ENCODE data around the gene C1QTNF8.

C1QTNF8 gene

DNA sequence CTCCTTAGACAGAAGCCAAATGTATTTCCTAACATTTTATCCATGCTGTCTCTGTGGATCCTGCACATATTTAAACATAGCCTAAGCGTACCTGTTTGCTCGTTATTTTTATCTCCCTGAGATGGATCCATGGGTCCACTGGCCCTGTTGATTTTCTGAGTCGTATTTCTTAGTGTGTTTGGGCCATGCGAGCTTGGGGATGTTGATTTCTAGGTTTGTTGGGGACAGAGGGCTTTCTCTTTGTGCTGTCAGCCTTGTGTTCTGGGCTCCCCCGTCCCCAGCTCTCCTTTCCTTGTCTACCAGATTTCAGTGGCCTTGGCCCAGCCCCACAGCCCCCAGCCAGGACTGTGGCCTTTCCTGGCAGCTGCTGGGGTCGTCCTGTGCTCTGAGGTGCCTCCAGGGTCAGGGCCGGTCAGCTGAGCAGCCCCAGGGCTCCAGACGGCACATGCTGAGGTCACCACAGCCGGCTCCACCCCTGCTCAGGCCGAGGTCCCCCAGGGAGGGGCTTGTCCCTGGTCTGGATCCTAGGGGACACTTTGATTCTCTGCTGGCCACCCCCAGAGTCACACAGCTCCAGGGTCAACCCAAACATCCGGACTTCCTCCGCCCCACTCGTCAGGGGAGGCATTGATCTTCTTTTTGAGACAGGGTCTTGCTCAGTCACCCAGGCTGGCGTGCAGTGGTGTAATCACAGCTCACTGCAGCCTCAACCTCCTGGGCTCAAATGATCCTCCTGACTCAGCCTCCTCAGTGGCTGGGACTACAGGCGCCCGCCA, 19.1 kb downstream of the C1QTNF8 start:
- Mint-ChIP-seq H3K4me3 (no peak overlapping the region), H3K27ac (no peak overlapping the region)
- intact Hi-C loops (cut with micrococcal nuclease): no loop called here

DNA sequence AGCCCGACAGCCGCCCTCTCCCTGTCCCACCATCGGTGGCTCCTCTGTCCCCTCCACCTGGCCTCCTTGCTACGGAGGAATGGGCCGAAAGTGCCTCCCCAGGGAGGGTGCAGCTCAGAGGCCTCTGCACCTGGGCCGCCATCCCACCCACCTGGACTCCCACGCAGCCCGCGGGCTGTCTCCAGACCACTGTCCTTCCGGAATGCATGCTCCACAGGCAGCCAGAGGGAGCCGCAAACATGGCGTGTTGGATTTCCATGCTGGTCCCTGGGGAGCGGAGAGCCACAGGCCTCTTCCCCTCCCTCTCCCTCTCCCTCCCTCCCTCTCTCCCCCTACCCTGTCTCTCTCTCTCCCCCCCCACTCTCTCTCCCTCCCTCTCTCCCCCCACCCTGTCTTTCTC, 20.5 kb downstream of the C1QTNF8 start:
- Mint-ChIP-seq H3K27ac (no peak overlapping the region), H3K4me1 (ENCODE audit: low read depth) (no peaks in the 10 kb centered on the region), H3K36me3 (ENCODE audit: low read depth) (no peaks in the 10 kb centered on the region), H3K27me3 (peaks cover 48% of the 10 kb centered on the region), H3K9me3 (no peaks in the 10 kb centered on the region), H3K4me3 (no peak overlapping the region)
- intact Hi-C loops (cut with micrococcal nuclease): no loop called here

More for the DNA sequence above, 19.1 kb downstream of the C1QTNF8 start:
- H3K36me3 Mint-ChIP-seq (ENCODE audit: low read depth): no peaks in the 10 kb centered on the region
- H3K27me3 Mint-ChIP-seq: peaks cover 46% of the 10 kb centered on the region
- H3K4me1 Mint-ChIP-seq (ENCODE audit: low read depth): no peaks in the 10 kb centered on the region
- no peaks in the 10 kb centered on the region for H3K9me3 Mint-ChIP-seq

DNA sequence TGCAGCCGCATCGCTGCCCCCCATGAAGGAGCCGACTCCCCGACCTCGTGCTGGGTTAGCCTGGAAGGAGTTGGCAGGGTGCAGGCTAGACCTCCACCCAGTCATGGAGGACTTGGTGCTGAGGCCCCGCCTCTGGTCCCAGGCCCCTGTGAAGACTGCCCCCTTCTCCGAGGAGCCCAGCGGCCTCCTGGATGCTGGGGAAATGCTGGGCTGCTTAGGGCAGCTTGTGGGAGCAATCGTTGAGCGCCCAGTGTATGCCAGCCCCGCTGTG, 21.7 kb downstream of the C1QTNF8 start:
- intact Hi-C loops (cut with micrococcal nuclease): no loop called here
- Mint-ChIP-seq H3K4me3 (no peak overlapping the region), H3K27me3 (peaks cover 55% of the 10 kb centered on the region), H3K36me3 (ENCODE audit: low read depth) (no peaks in the 10 kb centered on the region), H3K9me3 (no peaks in the 10 kb centered on the region), H3K27ac (no peak overlapping the region), H3K4me1 (ENCODE audit: low read depth) (no peaks in the 10 kb centered on the region)

DNA sequence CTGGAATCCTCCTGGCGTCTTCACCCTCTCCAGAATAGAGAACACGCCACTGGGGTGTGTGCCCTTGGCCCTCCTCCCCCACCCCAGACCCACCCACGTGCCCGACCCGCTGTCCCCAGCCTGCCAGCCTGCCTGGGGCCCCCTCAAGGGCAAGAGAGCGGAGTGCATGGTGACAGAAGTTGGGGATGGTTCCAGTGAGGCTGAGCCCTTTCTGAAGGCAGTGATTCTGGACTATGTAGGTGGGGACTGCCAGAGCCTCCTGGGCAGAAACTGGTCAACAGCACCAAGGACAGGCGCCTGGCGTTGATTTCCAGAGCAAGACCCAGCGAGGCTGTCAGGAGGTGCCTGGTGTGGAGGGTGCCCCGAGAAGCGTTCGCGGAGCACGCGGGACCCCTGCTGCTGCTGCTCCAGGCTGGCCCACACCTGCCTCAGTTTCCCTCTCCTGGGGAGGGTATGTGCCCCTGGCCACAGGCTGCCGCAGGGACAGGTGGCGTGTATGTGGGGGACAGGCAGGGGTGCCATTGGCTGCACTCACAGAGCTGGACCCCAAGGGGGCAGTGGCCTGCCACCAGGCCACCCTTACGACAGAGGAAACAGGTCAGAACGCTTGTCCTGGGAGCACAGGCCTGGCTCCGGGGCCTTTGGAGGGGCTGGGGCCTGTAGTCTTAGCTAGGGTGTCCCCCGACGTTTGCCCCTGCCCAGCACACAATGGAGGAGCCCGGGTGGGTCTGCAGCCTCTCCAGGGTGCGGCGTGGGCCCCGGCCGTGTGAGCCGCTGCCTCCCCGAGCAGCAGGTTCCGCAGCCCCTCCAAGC, 22.3 kb downstream of the C1QTNF8 start:
- Mint-ChIP-seq H3K4me3 (no peak overlapping the region), H3K36me3 (ENCODE audit: low read depth) (no peaks in the 10 kb centered on the region), H3K9me3 (no peaks in the 10 kb centered on the region), H3K27me3 (peaks cover 59% of the 10 kb centered on the region), H3K4me1 (ENCODE audit: low read depth) (no peaks in the 10 kb centered on the region), H3K27ac (no peak overlapping the region)
- intact Hi-C loops (cut with micrococcal nuclease): no loop called here

DNA sequence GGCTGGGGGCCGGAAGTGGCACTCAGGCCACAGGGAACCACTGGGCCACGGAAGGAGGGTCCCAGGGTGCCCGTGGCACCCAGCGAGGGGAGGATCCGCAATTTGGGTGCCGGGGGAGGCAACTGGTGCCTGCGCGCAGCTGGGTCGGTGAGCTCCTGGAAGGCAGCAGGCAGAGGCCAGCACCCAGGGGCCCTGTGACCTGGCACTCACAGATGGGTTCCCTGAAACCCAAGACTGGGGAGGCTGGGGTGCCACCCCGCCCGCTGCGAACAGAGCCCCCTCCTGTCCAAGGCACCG, 22.8 kb downstream of the C1QTNF8 start:
- Mint-ChIP-seq H3K4me1 (ENCODE audit: low read depth) (no peaks in the 10 kb centered on the region), H3K9me3 (no peaks in the 10 kb centered on the region), H3K4me3 (no peak overlapping the region), H3K27me3 (peaks cover 62% of the 10 kb centered on the region), H3K27ac (no peak overlapping the region), H3K36me3 (ENCODE audit: low read depth) (no peaks in the 10 kb centered on the region)
- intact Hi-C loops (cut with micrococcal nuclease): no loop called here

DNA sequence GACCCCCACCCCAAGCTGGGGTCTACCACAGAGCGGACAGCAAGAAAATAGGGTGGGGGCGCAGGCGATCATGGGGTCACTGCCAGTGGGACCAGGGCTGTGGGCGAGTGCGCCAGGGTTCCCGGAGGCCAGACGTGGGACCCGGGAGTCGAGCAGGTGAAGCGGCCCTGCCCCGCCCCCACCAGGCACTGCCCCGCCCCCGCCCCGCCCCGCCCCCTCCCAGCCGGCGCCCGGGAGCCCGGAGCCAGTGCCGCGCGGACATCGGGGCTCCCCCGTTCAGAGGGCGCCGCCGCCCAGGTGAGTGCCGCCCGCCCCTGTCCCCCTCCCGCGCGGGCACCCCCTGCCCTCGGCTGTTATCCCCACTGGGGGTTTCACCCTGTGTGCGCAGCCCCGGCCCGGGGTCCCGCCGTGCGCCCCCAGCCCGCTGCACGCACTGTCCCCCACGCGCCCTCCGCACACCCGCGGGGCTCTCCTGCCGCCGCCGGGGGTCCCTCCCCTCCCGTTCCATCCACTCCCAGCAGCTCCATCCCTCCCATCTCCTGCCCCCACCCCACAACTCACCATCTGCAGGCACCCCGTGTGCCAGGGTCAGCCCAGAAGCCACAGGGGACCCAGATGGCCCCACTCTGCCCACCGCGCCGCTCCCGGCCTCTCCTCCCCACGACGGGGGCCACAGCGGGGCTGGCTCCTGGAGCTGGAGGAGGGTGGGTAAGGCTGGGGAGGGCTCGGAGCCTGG, 23.4 kb downstream of the C1QTNF8 start, which contains the start of gene SSTR5:
Gene SSTR5 (plus strand): TSS at position 222 of the 736 bp plus-strand sequence. CDS start 6,122 bp downstream, outside the sequence.
- Mint-ChIP-seq H3K4me1 (ENCODE audit: low read depth) (no peaks in the 10 kb centered on the region), H3K27me3 (peaks cover 65% of the 10 kb centered on the region), H3K27ac (no peak within 1 kb of the TSS), H3K9me3 (no peaks in the 10 kb centered on the region), H3K36me3 (ENCODE audit: low read depth) (no peaks in the 10 kb centered on the region), H3K4me3 (no peak within 1 kb of the TSS)
- intact Hi-C loops (cut with micrococcal nuclease): no loop called here

DNA sequence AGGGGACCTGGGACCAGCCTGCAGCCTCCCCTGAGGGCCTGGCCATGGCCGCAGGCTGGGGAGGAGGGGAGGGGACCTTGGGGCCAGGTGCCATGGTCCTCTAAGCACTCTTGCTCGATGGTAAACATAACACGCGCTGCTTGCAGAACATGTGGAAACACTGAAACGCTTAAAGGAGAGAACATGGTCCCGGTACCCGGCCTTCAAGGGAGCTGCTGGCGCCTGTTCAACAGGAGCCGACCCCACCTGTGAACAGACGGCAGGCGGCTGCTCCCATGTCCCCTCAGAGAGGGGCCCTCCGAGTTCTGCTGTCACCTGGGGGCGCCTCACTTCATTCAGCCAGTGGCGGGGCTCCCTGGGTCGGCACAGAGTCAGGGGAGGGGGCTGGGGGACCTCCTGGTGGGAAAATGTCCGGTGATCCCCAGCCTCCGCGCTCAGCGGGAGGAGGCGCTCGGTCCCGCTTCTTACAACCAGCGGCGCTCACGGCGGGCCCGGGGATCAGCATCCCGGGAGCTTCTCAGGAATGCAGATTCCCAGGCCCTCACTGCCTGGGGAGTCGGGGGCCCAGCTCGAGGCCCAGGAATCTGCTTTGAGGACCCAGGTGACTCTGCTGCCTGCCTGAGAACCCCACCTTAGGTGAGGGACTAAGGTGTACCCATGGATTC, 24.4 kb downstream of the C1QTNF8 start:
- intact Hi-C loops (cut with micrococcal nuclease): no loop called here
- Mint-ChIP-seq H3K4me1 (ENCODE audit: low read depth) (no peaks in the 10 kb centered on the region), H3K36me3 (ENCODE audit: low read depth) (no peaks in the 10 kb centered on the region), H3K27ac (no peak overlapping the region), H3K27me3 (peaks cover 70% of the 10 kb centered on the region), H3K9me3 (no peaks in the 10 kb centered on the region), H3K4me3 (no peak overlapping the region)

DNA sequence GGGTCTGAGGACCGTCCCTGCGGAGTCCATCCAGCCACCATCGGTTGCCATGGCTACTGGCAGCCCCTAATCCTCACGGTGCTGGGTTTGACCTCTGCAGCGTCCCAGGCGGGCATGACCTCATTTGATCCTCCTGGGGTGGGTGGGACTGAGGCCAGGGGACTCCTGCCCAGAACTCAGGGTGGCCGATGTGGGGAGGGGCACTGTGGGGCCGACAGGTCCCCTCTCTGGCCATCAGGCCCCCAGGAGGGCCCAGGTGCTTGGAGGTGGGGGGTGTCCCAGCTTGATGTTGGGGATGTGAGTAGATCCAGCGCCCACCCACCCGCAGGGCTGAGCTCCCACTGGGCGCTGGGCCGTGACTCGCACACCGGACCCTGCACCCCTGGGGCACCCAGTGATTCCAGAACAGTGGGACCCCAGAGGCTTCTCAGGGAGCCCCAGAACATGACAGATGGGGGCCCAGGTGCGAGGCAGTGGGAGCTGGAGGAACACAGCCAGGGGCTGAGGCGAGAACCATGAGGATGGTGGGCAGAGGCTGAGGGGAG, 25.1 kb downstream of the C1QTNF8 start:
- no peaks in the 10 kb centered on the region for H3K36me3 Mint-ChIP-seq (ENCODE audit: low read depth)
- no peak overlapping the region for H3K4me3 Mint-ChIP-seq
- intact Hi-C loops (cut with micrococcal nuclease): no loop called here
- no peaks in the 10 kb centered on the region for H3K4me1 Mint-ChIP-seq (ENCODE audit: low read depth)
- H3K9me3 Mint-ChIP-seq: no peaks in the 10 kb centered on the region
- H3K27me3 Mint-ChIP-seq: peaks cover 73% of the 10 kb centered on the region
- H3K27ac Mint-ChIP-seq: no peak overlapping the region

DNA sequence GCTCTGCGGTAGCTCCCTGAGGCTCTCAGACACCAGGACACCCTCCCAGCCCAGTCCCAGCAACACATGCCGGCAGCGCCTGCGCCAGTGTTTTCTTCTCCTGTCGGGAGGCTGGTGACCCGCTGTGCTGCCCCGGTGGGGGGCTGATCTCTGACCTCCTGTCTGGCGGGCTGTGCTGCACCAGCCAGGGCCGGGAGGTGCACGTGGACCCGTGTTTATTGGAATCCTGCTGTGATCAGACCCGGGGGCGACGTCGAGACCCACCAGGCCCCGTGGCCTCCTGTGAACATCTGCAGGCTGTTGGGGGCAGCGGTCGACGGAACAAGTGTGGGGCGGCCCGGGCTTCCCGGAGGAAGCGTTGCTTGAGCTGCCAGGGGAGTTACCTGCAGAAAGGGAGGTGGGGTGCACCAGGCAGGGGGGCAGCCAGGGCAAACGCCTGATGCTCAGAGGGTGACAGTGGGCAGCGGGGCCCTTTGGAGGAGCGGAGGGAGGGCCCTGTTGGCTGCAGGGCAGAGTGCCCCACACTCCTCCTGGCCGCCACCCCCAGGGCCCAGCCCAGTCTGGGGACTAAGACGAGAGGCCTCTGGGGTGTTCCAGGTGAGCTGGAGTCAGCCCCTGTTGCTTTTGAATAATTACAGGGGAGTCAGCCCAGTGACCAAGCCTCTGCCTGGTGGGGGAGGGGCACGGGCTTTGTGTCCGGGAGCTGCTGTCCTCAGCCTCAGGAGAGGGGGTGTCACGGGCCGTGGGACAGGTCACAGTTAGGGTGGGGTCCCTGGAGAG, 25.8 kb downstream of the C1QTNF8 start:
- Mint-ChIP-seq H3K36me3 (ENCODE audit: low read depth) (no peaks in the 10 kb centered on the region), H3K9me3 (no peaks in the 10 kb centered on the region), H3K4me3 (no peak overlapping the region), H3K4me1 (ENCODE audit: low read depth) (no peaks in the 10 kb centered on the region), H3K27ac (no peak overlapping the region), H3K27me3 (peaks cover 77% of the 10 kb centered on the region)
- intact Hi-C loops (cut with micrococcal nuclease): no loop called here

DNA sequence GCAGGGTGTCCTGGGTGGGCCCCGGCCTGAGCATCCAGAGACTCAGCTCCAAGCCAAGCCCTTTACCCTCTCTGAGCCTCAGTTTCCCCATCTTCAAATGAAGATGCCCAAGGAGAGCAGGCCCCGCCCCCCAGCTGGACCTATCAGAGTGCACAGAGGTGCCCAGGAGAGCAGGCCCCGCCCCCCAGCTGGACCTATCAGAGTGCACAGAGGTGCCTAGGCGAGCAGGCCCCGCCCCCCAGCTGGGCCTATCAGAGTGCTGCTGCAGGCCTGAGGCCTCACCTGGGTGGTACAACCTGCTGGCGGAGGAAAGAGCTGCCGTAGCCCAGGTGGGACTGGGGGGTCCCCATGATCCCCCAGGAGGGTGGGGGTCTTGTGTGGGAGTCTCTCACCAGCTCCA, 26.9 kb downstream of the C1QTNF8 start:
- H3K27ac Mint-ChIP-seq: no peak overlapping the region
- no peak overlapping the region for H3K4me3 Mint-ChIP-seq
- peaks cover 84% of the 10 kb centered on the region for H3K27me3 Mint-ChIP-seq
- H3K36me3 Mint-ChIP-seq (ENCODE audit: low read depth): no peaks in the 10 kb centered on the region
- no peaks in the 10 kb centered on the region for H3K4me1 Mint-ChIP-seq (ENCODE audit: low read depth)
- intact Hi-C loops (cut with micrococcal nuclease): no loop called here
- H3K9me3 Mint-ChIP-seq: no peaks in the 10 kb centered on the region

DNA sequence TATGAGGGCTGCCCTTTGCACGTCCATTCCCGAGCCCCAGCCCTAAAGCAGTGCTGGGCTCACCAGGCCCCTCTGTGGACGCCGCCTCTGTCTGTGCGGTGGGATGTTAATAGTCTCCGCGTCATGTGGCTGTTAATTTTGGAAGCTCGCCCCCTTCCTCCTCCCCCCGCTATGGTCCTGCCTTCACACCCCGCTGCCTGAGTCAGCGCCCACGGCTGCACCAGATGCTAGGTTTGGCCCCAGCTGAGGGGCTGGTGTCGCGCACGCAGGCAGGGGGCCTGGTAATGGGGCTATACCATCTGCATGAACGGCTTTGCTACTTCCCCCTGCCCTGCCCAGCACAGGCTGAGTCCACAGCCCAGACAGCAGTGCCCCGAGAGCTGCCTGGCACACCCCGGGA, 27.6 kb downstream of the C1QTNF8 start:
- Mint-ChIP-seq H3K36me3 (ENCODE audit: low read depth) (no peaks in the 10 kb centered on the region), H3K27me3 (peaks cover 81% of the 10 kb centered on the region), H3K9me3 (no peaks in the 10 kb centered on the region), H3K4me3 (no peak overlapping the region), H3K27ac (no peak overlapping the region), H3K4me1 (ENCODE audit: low read depth) (no peaks in the 10 kb centered on the region)
- intact Hi-C loops (cut with micrococcal nuclease): no loop called here

DNA sequence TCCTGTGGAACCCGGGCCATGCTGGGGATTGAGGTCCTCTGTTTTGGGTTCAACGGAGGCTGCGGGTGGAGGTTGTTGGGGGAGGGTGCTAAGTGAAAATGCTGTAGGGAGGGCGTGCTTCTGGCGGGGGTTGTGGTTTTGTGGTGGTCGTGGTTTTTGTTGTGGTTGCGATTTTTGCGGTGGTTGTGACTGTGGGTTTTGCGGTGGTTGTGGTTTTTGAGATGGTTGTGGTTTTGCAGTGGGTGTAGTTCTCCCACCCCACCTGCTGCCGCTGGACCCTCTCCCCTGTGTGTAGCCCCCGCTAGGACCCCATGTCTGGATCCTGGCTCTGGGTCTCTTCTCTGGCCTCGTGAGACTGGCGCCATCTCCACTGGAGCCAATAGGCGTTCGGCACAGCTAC, 28.4 kb downstream of the C1QTNF8 start:
- Mint-ChIP-seq H3K4me3 (no peak overlapping the region), H3K9me3 (no peaks in the 10 kb centered on the region), H3K4me1 (ENCODE audit: low read depth) (no peaks in the 10 kb centered on the region), H3K27me3 (peaks cover 77% of the 10 kb centered on the region), H3K27ac (no peak overlapping the region), H3K36me3 (ENCODE audit: low read depth) (no peaks in the 10 kb centered on the region)
- intact Hi-C loops (cut with micrococcal nuclease): no loop called here

DNA sequence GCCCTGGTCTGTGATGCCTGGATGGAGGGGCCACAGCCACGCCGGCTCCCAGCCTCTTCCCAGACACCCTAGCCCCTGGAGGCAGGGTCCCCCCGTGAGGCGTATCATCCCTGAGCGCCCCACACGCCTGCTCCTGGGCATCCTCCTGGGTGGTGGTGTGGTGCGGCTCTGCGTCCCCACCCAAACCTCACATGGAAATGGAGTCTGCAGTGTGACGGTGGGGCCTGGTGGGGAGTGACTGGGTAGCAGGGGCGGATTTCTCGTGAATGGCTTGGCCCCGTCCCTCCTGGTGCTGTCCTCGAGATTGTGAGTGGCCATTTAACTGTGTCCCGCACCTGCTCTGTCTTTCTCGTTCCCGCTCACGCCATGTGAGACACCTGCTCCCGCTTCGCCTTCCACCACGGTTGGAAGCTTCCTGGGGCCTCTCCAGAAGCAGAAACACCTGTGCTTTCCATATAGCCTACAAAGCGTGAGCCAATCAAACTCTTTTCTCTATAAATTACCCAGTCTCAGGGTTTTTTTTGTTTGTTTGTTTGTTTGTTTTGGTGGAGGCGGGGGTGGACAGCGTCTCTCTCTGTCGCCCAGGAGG, 29.4 kb downstream of the C1QTNF8 start:
- Mint-ChIP-seq H3K36me3 (ENCODE audit: low read depth) (no peaks in the 10 kb centered on the region), H3K27me3 (peaks cover 69% of the 10 kb centered on the region), H3K4me3 (no peak overlapping the region), H3K9me3 (no peaks in the 10 kb centered on the region), H3K4me1 (ENCODE audit: low read depth) (no peaks in the 10 kb centered on the region), H3K27ac (no peak overlapping the region)
- intact Hi-C loops (cut with micrococcal nuclease): no loop called here

Measured in dendritic cell treated with granulocyte-macrophage colony-stimulating factor and Interleukin-4, amounts not matched to agents 40 ng/mL and 50 ng/mL, for 4 days (primary cell).